Measurements from ENCODE around the gene SHH.

- TF ChIP-seq EP300 (IDR thresholded peaks at IDR 0.05) = no peak
- TF ChIP-seq CTCF (IDR thresholded peaks at IDR 0.05) = no peak
- TF ChIP-seq POLR2AphosphoS5 (IDR thresholded peaks at IDR 0.05) = no peak
Measured at GRCh38 chr7:155842496-155843265, 30.4 kb upstream of the SHH start.
